Measurements from ENCODE around the gene PRDX5.

Gene PRDX5

GRCh38 chr11:64330888-64331287, 13.0 kb downstream of the PRDX5 start:
- no peaks in the 10 kb centered on the region for H3K9me3 ChIP-seq (ENCODE audit: control insufficient read depth, low read length)
- 74 to 78% methylated on average over 11 of the region's 11 CpGs for WGBS, 2 experiments
- H3K27ac ChIP-seq (ENCODE audit: insufficient read depth, low read depth, low read length, poor library complexity, severe bottlenecking) = no peak overlapping the region
- no peak overlapping the region for H3K4me3 ChIP-seq (ENCODE audit: insufficient read depth, low read depth, low read length)
- H3K4me1 ChIP-seq (ENCODE audit: control insufficient read depth, insufficient read depth, low read length) = no peaks in the 10 kb centered on the region
- no peaks in the 10 kb centered on the region for H3K27me3 ChIP-seq (ENCODE audit: control insufficient read depth, insufficient read depth, low read length, poor library complexity, severe bottlenecking)
- H3K36me3 ChIP-seq (ENCODE audit: control insufficient read depth, insufficient read depth, low read length) = no peaks in the 10 kb centered on the region

GRCh38 chr11:64331569-64332371, 13.8 kb downstream of the PRDX5 start:
- no peak overlapping the region for H3K27ac ChIP-seq (ENCODE audit: insufficient read depth, low read depth, low read length, poor library complexity, severe bottlenecking)
- H3K4me1 ChIP-seq (ENCODE audit: control insufficient read depth, insufficient read depth, low read length) = no peaks in the 10 kb centered on the region
- 80 to 83% methylated on average over 20 of the region's 20 CpGs for WGBS, 2 experiments
- H3K9me3 ChIP-seq (ENCODE audit: control insufficient read depth, low read length) = no peaks in the 10 kb centered on the region
- no peaks in the 10 kb centered on the region for H3K27me3 ChIP-seq (ENCODE audit: control insufficient read depth, insufficient read depth, low read length, poor library complexity, severe bottlenecking)
- no peaks in the 10 kb centered on the region for H3K36me3 ChIP-seq (ENCODE audit: control insufficient read depth, insufficient read depth, low read length)
- no peak overlapping the region for H3K4me3 ChIP-seq (ENCODE audit: insufficient read depth, low read depth, low read length)

GRCh38 chr11:64333556-64333955, 15.6 kb downstream of the PRDX5 start:
- Histone ChIP-seq H3K27ac (ENCODE audit: insufficient read depth, low read depth, low read length, poor library complexity, severe bottlenecking) (no peak overlapping the region), H3K27me3 (ENCODE audit: control insufficient read depth, insufficient read depth, low read length, poor library complexity, severe bottlenecking) (no peaks in the 10 kb centered on the region), H3K4me3 (ENCODE audit: insufficient read depth, low read depth, low read length) (no peak overlapping the region), H3K4me1 (ENCODE audit: control insufficient read depth, insufficient read depth, low read length) (no peaks in the 10 kb centered on the region), H3K9me3 (ENCODE audit: control insufficient read depth, low read length) (no peaks in the 10 kb centered on the region), H3K36me3 (ENCODE audit: control insufficient read depth, insufficient read depth, low read length) (no peaks in the 10 kb centered on the region)
- 95 to 96% methylated on average over 8 of the region's 8 CpGs for WGBS, 2 experiments

GRCh38 chr11:64334764-64335735, 17.1 kb downstream of the PRDX5 start:
- WGBS, 2 experiments = 68 to 75% methylated on average over 10 to 12 of the region's 13 CpGs
- Histone ChIP-seq H3K36me3 (ENCODE audit: control insufficient read depth, insufficient read depth, low read length) (no peaks in the 10 kb centered on the region), H3K9me3 (ENCODE audit: control insufficient read depth, low read length) (no peaks in the 10 kb centered on the region), H3K4me1 (ENCODE audit: control insufficient read depth, insufficient read depth, low read length) (no peaks in the 10 kb centered on the region), H3K27ac (ENCODE audit: insufficient read depth, low read depth, low read length, poor library complexity, severe bottlenecking) (no peak overlapping the region), H3K4me3 (ENCODE audit: insufficient read depth, low read depth, low read length) (no peak overlapping the region), H3K27me3 (ENCODE audit: control insufficient read depth, insufficient read depth, low read length, poor library complexity, severe bottlenecking) (no peaks in the 10 kb centered on the region)

- H3K4me1 ChIP-seq (ENCODE audit: control insufficient read depth, insufficient read depth, low read length) = peaks cover 10% of the 10 kb centered on the region
- H3K27me3 ChIP-seq (ENCODE audit: control insufficient read depth, insufficient read depth, low read length, poor library complexity, severe bottlenecking) = peaks cover 8% of the 10 kb centered on the region
- H3K4me3 ChIP-seq (ENCODE audit: insufficient read depth, low read depth, low read length) = no peak overlapping the region
- H3K27ac ChIP-seq (ENCODE audit: insufficient read depth, low read depth, low read length, poor library complexity, severe bottlenecking) = no peak overlapping the region
- H3K9me3 ChIP-seq (ENCODE audit: control insufficient read depth, low read length) = no peaks in the 10 kb centered on the region
- no peaks in the 10 kb centered on the region for H3K36me3 ChIP-seq (ENCODE audit: control insufficient read depth, insufficient read depth, low read length)
- 89 to 90% methylated on average over 7 of the region's 8 CpGs for WGBS, 2 experiments
These were observed 19.8 kb downstream of the PRDX5 start for GRCh38 chr11:64337538-64338249.

- Histone ChIP-seq H3K36me3 (ENCODE audit: control insufficient read depth, insufficient read depth, low read length) (no peaks in the 10 kb centered on the region), H3K4me1 (ENCODE audit: control insufficient read depth, insufficient read depth, low read length) (peaks cover 13% of the 10 kb centered on the region), H3K27ac (ENCODE audit: insufficient read depth, low read depth, low read length, poor library complexity, severe bottlenecking) (no peak overlapping the region), H3K27me3 (ENCODE audit: control insufficient read depth, insufficient read depth, low read length, poor library complexity, severe bottlenecking) (peaks cover 8% of the 10 kb centered on the region), H3K4me3 (ENCODE audit: insufficient read depth, low read depth, low read length) (no peak overlapping the region), H3K9me3 (ENCODE audit: control insufficient read depth, low read length) (no peaks in the 10 kb centered on the region)
- WGBS, 2 experiments = 90 to 93% methylated on average over 8 of the region's 8 CpGs
These were observed 20.8 kb downstream of the PRDX5 start for GRCh38 chr11:64338716-64339115.

GRCh38 chr11:64339286-64339685, 21.4 kb downstream of the PRDX5 start:
- Histone ChIP-seq H3K9me3 (ENCODE audit: control insufficient read depth, low read length) (no peaks in the 10 kb centered on the region), H3K27me3 (ENCODE audit: control insufficient read depth, insufficient read depth, low read length, poor library complexity, severe bottlenecking) (peaks cover 8% of the 10 kb centered on the region), H3K27ac (ENCODE audit: insufficient read depth, low read depth, low read length, poor library complexity, severe bottlenecking) (no peak overlapping the region), H3K36me3 (ENCODE audit: control insufficient read depth, insufficient read depth, low read length) (no peaks in the 10 kb centered on the region), H3K4me1 (ENCODE audit: control insufficient read depth, insufficient read depth, low read length) (peaks cover 13% of the 10 kb centered on the region), H3K4me3 (ENCODE audit: insufficient read depth, low read depth, low read length) (no peak overlapping the region)
- 87 to 96% methylated on average over 4 of the region's 4 CpGs for whole genome bisulfite sequencing, 2 experiments

GRCh38 chr11:64339754-64340408, 22.0 kb downstream of the PRDX5 start, which contains the start of gene CCDC88B:
Gene CCDC88B, plus strand, starts transcription at chr11:64340204. Its CDS starts 63 bp downstream, at chr11:64340267.
- Histone ChIP-seq H3K9me3 (ENCODE audit: control insufficient read depth, low read length) (no peaks in the 10 kb centered on the region), H3K36me3 (ENCODE audit: control insufficient read depth, insufficient read depth, low read length) (no peaks in the 10 kb centered on the region), H3K4me3 (ENCODE audit: insufficient read depth, low read depth, low read length) (peak within 1 kb of the TSS; percentile 32), H3K4me1 (ENCODE audit: control insufficient read depth, insufficient read depth, low read length) (peaks cover 13% of the 10 kb centered on the region), H3K27me3 (ENCODE audit: control insufficient read depth, insufficient read depth, low read length, poor library complexity, severe bottlenecking) (peaks cover 8% of the 10 kb centered on the region), H3K27ac (ENCODE audit: insufficient read depth, low read depth, low read length, poor library complexity, severe bottlenecking) (no peak within 1 kb of the TSS)
- 88 to 91% methylated on average over 16 of the region's 16 CpGs for WGBS, 2 experiments

- Histone ChIP-seq H3K4me3 (ENCODE audit: insufficient read depth, low read depth, low read length) (peak overlapping the region; percentile 32), H3K36me3 (ENCODE audit: control insufficient read depth, insufficient read depth, low read length) (no peaks in the 10 kb centered on the region), H3K27me3 (ENCODE audit: control insufficient read depth, insufficient read depth, low read length, poor library complexity, severe bottlenecking) (peaks cover 8% of the 10 kb centered on the region), H3K4me1 (ENCODE audit: control insufficient read depth, insufficient read depth, low read length) (peaks cover 13% of the 10 kb centered on the region), H3K27ac (ENCODE audit: insufficient read depth, low read depth, low read length, poor library complexity, severe bottlenecking) (no peak overlapping the region), H3K9me3 (ENCODE audit: control insufficient read depth, low read length) (no peaks in the 10 kb centered on the region)
- 50 to 60% methylated on average over 33 of the region's 33 CpGs for WGBS, 2 experiments
These were observed 22.9 kb downstream of the PRDX5 start for GRCh38 chr11:64340671-64341335.

Measured in ectodermal cell (in vitro differentiated cells).